Stimulated activated CD4-positive, alpha-beta T cell treated with anti-CD3 and anti-CD28 coated beads, Interleukin-1b, Interleukin-23, amount 100 ng/mL, for 48 hours (primary cell): Measurements from ENCODE around the gene EIF4G3.
"Not testable (repeated sequence)": the region's sequence is repeated elsewhere in the genome, so short reads cannot be mapped to it uniquely, and the experiment has no call there.

ENCODE experiments used
- DNase-seq: peaks from one replicate; pipeline ENCODE4 v3.0.0-alpha.2; 2020

The EIF4G3 gene

DNA sequence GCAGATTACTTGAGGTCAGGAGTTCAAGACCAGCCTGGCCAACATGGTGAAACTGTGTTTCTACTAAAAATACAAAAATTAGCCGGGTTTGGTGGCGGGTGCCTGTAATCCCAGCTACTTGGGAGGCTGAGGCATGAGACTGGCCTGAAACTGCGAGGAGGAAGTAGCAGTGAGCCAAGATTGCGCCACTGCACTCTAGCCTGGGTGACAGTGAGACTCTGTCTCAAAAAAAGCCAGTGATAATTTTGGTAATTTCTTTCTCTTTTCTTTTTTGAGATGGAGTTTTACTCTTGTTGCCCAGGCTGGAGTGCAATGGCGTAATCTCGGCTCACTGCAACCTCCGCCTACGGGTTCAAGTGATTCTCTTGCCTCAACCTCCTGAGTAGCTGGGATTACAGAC is 324.9 kb downstream of the EIF4G3 start:
- not testable (repeated sequence) for DNase-seq

DNA sequence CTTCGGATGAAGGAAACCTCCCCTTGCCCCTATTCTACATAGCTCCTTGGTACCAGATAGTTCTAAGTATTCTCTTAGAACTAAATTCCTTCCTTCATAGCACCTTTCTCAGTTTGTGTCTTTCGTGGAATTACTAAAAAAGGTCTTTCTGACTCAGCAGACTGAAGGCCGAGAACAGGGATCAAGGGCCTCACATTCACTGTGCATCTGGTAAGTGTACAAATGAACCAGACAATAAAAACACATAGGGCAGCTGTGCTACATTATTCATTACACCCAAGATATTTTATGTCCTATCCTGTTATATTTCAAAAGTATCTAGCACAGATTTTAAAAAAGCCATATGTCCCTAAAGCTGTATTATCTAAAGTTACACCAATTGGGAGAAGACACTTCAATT is 326.7 kb downstream of the EIF4G3 start:
- no peak for DNase-seq

DNA sequence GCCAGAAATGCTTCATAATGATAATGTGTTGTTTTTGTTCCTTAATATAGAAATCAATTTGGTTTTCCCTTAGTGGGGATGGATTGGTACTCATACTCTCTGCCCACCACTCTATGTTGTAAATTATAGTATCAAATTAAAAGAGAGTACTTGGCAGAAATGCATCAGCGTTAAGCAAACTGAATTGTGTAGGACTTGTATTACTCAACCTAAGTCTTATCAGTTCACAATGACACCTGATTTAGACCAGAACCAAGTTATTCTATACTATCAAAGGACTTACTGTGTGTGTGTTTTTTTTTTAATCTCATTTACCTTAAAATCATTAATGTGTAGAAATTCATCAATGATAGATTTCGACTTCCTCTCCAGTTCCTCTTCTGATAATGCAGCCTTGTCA is 327.6 kb downstream of the EIF4G3 start:
- DNase-seq, result no peak

DNA sequence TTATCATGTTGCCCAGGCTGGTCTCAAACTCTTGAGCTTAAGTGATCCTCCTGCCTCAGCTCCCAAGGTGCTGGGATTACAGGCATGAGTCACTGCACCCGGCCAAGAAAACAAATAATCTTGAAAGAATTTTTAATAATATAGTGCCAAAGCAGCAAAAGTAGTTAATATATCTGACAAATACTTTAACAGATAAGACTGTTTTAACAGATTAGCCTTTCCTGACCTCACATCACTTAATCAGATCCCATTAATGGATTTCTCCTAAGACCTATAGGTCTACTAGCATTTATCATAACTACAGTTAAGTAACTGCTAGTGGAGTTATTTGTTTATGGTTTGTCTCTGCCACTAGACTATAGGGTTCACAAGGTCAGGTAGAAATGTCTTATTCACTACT is 328.5 kb downstream of the EIF4G3 start:
- DNase-seq, result no peak

DNA sequence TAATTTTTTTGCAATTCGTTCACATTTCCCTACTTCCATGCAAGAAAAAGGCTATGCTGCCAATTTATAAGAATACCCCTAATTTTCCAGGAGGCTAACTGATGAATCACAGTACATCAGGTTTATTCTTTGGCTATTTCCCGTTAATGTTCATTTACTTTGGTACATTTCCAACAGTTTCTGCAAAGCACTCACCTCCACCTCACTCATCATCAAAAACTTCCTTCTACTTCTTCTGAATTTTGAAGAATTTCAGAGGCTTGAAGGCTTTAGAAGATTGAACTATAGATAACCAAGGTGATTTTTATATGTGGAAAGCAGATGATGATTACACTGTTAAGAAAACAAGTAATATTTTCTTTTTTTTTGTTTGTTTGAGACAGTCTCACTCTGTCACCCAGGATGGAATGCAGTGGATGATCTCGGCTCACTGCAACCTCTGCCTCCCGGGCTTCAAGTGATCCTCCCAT is 329.1 kb downstream of the EIF4G3 start:
- no peak for DNase-seq

DNA sequence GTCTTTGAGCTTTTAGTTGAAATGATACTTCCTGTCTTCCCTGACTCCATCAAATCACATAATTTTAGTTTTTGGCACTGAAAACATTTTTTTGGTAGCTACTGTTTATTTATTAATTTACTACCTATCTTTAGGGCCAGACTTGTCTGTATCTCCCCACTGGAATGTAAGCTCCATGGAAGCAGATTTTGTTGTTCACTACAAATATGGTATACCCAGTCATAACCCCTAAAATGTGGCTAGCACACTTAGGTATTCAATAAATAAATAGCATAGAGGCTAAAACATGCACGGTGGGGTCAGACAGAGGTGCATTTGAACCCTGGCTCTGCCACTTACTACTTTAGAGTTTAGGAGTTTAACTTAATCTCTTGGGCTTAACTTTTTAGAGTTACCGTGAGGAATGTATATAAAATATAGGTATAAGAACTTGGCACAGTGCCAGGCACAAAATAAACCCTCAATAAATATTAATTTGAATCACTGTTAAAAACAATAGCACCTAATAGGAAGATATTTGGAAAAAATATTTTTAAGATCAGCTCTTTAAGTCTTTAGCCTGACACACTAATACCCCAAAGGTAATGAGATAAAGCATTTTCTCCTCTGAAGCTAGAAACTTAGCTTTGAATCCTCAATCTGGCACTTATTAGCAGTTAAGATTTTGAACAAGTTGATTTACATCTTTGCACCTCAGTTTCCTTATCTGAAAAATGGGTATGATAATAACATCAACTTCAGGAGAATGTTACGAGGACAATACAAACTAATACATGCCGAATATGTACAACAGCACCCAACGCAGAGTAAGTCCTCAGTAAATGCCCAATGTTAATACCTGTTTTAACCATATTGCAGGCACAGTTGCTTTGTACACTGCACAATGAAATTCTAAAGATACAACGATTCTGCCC is 330.0 kb downstream of the EIF4G3 start:
- no peak for DNase-seq

DNA sequence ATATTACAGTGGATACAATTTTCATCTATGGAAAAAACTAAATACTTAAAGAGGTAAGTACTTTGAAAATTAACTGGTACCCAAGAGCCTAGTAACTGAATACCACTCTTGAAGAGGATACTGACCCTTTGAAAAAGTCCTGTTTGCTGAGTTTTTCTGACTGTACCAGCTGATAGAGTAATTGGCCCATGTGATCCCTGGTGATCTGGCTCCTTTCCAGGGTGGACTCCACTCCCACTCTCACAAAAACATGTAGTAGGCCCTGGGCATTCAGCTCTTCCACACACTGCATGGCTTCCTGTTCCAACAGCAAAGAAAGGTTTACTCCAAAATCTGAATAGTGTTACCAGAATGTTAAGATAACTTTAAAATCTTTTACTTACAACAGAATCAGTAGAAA is 336.0 kb downstream of the EIF4G3 start:
- DNase-seq, result no peak

DNA sequence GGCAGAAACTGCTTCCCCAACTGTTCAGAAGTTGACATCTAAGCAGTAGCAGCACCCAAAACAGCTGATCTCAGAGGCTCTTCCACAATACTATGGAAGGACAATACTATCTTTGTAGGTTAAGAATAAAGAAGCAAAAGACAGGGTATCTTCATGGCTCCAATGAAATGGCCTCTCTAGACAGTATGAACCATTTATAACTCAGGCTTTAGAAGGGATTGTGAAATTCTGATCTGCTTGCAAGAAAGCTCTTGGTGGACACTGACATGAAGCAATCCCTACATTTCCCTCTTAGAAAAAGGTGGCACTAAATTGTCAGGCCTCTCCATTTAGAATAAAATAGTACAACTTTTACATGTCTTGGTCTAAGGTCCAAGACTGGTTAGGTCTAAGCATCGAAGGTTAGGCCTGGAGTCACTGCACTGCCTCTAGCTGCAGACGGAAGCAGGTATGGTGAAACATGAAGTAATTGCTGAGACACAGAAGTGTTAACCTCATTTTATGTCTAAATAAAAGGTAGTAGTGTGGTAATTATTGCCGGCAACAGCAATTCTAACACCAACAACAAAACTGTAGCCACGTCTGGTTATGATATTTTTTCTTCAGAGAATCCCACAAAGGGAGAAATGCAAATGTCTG is 339.0 kb downstream of the EIF4G3 start:
- no peak for DNase-seq

DNA sequence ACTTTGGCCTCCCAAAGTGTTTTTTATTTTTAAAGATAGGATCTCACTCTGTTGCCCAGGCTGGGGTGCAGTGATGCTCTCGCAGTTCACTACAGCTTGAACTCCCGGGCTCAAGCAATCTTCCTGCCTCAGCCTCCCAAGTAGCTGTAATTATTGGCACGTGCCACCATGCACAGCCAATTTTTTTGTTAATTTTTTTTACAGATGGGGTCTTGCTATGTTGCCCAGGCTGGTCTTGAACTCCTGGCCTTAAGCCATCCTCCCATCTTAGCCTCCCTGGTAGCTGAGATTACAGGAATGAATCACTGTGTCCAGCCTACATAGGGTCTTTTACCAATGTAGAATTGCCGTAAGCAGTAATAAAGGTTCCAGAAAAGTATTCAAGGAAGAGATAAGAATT is 340.5 kb downstream of the EIF4G3 start:
- no peak for DNase-seq

DNA sequence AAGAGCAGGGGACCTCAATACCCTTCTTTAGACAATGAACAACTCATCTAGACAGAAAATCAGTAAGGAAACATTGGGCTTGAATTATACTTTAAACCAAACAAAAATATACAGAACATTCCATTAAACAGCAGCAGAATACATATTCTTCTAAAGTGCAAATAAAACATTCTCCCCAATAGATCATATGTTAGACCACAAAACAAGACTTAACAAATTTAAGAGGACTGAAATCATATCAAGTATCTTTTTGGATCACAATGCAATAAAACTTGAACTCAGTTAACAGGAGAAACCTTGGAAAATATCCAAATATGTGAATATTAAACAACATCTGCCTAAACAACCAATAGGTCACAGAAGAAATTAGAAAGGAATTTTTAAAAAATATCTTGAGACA is 341.9 kb downstream of the EIF4G3 start:
- DNase-seq, result no peak

DNA sequence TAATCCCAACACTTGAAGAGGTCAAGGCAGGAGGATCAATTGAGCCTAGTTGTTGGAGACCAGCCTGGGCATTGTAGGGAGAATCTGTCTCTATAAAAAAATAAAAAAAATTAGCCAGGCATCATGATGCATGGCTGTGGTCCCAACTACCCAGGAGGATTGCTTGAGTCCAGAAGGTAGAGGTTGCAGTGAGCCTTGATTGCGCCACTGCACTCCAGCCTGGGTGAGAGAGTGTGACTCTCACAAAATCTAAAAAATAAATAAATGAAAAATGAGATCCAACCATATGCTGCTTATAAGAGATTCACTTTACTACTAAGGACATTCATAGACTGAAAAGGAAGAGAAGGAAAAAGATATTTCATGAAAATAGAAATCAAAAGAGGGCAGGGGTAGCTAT is 342.5 kb downstream of the EIF4G3 start:
- DNase-seq, result no peak

DNA sequence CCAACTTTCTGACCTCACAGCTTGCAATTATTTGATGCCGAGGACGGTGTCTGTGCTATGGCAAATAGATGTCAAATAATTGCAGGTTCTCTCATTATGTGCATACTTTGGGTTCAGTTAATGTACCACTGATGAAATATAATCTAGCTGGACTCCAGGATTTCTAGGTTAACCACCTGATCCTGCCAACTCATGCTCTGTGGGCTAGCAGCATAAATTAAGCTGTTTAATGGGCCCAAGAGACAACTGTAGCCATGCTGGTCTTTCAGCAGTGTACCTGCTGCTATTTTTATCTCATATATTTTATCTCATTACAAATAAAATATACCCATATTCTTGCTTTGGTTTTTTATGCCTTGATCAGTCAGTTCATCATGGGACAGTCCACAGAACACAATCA is 346.3 kb downstream of the EIF4G3 start:
- DNase-seq, result no peak

DNA sequence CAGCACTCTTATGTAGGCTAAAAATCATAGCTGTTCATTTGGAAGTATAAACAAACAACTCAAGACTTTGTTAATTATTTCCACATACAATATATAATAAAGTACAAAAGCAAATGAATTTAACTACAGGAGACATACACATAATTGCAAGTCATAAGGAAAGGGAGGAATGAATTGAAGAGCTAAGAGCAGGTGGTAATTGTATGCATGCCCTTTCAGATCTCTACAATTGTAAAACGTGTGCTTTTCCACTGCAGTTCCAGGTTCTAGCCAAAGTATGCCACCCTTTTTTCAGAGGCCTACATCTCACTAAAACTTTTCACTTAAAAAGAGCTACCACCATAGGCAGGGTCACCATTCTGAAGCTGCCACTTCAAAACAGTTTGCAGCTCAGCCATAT is 346.8 kb downstream of the EIF4G3 start:
- no peak for DNase-seq

DNA sequence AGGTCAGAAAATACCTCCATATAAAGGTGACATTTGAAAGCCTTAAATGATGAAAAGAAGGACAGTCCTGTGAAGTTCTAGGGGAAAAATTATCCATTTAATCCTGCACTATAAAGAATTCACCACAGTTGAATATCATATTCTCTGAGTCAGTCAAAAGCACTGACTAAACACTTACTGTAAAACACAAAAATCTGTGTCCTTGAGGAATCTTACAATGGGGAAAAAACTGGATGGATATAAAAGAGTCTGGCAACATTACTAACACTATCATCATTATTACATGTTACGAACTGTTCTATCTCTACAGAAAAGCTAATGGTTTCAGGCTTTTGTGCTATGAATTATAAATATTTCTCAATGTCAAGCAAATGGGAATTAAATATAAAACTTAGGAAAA is 347.2 kb downstream of the EIF4G3 start:
- no peak for DNase-seq

DNA sequence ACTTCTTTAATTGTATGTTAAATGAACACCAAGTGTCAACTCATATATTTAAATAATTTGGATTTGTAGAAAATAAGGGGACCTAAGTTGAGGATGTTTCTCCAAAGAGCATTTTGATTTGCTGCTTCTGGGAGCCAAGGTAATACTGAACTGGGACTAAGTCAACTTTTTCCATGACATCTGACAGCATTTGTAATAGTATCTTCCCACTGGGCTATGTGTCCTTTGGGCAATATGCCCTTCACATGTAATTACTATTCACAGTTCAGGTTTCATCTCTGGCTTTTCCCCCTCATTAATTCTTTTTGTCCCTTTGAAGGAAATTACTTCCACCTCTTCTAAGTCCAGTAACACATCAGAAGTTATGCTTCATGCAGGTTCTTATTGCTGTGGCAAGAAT is 352.9 kb downstream of the EIF4G3 start:
- no peak for DNase-seq

DNA sequence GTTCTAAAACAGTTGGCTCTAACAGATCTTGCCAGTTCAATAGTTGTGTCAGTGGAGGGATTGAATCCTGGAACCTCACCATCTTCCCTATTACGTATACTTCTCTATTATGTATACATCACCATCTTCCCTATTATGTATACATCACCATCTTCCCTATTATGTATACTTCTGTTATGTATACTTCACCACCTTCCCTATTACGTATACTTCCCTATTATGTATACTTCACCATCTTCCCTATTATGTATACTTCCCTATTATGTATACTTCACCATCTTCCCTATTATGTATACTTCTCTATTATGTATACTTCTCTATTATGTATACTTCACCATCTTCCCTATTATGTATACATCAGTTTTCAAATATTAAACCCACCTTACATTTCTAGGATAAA is 355.2 kb downstream of the EIF4G3 start:
- no peak for DNase-seq

DNA sequence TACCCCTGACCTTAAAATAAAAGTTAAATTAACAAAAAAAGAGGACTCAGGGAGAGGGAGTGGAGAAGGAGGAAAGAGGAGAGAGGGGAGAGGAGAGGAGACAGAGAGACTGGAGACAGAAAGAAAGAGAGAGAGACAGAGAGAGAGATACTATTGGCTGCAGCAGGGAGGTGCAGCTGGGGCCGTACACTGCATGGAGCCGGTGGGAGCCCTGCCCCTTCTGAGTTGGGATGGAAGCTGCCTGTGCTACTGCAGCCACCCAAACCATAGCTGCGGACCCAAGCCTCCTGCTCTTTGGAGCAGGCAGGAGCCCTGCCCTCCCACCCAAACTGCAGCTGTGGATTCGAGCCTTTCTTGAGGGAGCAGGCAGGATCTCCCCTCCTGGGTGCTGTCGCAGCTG is 356.9 kb downstream of the EIF4G3 start:
- DNase-seq, result no peak

DNA sequence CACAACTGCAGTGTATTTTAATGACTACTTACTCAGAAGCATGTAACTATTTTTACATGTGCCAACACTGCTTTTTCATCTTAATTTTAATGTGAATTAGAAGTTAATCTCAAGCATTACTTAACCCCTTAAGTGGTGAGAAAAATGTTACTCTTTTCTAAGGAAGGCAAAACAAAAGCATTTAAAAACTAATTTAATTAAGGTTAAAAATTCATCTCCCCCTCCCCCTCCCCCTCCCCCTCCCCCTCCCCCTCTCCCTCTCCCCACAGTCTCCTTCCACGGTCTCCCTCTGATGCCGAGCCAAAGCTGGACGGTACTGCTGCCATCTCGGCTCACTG is 362.2 kb downstream of the EIF4G3 start:
- DNase-seq, result no peak

DNA sequence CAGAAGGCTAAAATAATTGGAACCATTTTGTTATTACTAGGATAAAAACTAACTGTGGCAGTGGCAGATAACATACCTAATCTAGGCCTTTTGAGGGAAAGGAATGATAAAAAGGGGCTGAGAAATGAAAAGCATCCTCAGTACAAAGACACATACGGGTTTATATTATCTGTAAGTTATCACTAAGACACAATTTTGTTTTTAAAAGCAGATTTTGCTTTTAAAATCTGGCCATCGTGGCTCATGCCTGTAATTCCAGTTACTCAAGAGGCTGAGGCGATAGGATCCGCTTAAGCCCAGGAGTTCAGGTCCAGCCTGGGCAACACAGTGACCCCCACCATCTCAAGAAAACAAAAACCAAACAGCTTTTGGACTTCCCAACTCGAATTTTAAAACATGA is 364.8 kb downstream of the EIF4G3 start:
- no peak for DNase-seq

DNA sequence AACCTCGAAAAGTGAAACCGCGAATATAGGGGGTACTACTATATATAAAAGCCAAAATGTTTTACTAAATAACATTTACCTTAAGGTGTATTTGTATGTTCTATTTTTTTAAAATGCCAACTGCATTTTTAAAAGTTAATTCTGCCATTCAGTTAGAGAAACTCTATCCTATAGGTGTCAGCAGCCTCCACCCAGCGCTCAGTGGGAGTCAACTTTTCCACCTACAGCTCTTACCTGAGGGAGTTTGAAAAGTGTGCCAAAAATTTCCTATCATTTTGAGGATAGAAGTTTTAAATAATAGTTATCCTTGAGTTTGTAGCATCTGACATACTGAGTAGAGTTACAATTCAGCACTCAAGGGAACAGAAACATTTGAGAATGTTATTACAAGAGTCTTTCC is 383.5 kb downstream of the EIF4G3 start:
- no peak for DNase-seq

DNA sequence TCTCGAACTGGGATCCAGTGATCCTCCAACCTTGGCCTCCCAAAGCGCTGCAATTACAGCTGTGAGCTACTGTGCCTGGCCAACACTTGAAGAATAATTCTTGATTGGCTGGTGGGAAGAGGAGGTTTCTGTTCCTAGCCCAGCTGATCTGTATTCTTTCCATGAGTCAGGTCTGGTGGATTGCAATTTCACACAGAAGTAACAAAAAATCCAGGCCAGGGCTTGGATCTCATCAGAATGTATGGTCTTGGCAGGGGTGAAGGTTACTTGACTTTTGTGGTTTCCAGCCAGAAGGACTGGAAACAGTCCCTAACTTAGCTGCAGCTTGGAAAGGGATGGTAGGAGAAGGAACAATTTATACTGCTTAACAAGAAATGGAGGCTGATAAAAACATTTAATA is 384.5 kb downstream of the EIF4G3 start:
- no peak for DNase-seq

DNA sequence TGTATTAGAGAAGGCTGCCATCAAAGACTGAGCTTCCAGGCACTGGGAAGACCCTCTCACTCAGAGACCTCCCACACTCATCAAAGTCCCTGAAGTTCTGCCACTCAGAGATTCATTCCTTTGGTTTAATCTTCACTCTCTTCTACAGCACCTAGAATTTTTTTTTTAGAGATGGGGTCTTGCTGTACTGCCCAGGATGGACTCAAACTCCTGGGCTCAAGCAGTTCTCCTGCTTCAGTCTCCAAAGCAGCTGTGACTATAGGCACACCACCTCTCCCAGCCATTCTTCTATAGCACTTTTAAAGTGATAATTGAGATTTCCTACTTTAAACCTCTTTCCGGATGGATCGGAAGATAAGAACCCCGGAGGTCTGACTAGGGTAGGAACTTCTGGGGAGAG is 385.9 kb downstream of the EIF4G3 start:
- no peak for DNase-seq

DNA sequence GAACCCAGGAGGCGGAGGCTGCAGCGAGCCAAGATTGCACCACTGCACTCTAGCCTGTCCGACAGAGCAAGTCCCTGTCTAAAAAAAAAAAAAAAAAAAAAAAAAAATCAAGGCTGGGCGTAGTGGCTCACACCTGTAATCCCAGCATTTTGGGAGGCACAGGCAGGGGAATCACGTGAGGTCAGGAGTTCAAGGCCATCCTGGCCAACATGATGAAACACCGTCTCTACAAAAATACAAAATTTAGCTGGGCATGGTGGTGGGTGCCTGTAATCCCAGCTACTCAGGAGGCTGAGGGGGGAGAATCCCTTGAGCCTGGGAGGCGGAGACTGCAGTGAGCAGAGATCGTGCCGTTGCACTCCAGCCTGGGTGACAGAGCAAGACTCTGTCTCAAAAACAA is 387.1 kb downstream of the EIF4G3 start:
- DNase-seq, result not testable (repeated sequence)
